ENCODE data around the gene SLC26A11. TPM values are rescaled to one million over a fixed set of nuclear protein-coding genes. Genes with fewer than 3 reads are reported as not detected.
"Not testable (repeated sequence)": the region's sequence is repeated elsewhere in the genome, so short reads cannot be mapped to it uniquely, and the experiment has no call there.

Gene SLC26A11
- polyA plus RNA-seq, 1 donor: 11.0 TPM

DNA sequence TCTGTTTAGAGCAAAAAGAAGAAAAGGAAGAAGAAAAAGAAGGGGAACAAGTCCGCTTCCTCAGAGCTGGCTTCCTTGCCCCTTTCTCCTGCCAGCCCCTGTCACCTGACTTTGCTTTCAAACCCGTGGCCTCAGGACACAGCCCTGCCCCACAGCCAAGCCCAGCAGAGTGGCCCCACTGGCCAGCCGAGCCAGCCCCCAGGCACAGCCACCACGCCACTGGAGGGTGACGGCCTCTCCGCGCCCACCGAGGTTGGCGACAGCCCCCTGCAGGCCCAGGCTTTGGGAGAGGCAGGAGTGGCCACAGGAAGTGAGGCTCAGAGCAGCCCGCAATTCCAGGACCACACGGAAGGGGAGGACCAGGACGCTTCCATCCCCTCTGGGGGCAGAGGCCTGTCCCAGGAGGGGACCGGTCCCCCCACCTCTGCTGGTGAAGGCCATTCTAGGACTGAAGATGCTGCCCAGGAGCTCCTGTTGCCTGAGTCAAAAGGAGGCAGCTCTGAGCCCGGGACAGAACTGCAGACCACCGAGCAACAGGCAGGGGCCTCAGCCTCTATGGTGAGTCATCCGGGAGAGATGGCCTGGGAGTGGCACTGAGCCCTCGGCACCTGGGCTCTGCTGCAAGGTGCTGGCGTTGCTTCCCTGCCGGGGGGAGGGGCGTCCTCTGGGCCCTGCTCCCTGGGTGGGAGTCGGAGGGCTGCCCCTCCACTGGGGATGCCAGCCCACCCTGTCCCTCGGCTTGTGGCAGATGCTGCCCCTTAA lies 67.8 kb downstream of the SLC26A11 start:
- DNase-seq: no peak

DNA sequence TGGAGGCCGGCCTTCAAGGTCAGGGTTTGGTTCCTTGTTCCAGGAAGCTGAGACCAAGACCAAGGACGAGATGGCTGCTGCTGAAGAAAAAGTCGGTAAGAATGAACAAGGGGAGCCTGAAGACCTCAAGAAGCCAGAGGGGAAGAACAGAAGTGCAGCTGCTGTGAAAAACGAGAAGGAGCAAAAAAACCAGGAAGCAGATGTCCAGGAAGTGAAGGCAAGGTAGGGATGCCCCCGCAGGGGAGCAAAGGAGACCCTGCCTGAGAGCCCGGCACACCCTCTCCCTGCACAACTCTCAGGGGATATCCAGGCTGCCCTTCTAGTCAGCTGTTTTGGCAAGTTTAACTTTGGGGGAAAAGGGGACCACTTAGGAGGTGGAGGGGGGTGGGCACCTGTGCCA lies 69.4 kb downstream of the SLC26A11 start:
- DNase-seq: no peak

DNA sequence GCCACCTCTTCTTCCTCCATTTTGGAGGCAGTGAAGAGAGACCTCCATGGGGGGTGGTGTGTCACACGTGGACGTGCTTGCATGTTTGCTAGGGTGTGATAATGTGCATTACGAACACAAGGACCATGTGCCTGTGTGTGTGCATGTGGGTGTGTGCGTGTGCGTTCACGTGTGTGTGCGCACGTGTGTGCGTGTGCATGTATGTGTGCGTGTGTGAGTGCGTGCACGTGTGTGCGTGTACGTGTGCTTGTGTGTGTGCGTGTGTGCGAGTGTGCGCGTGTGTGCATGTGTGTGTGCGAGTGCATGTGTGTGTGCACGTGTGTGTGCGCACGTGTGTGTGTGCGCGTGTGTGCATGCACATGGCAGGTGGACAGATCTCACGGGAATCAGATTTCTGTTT lies 69.9 kb downstream of the SLC26A11 start:
- DNase-seq: no peak

DNA sequence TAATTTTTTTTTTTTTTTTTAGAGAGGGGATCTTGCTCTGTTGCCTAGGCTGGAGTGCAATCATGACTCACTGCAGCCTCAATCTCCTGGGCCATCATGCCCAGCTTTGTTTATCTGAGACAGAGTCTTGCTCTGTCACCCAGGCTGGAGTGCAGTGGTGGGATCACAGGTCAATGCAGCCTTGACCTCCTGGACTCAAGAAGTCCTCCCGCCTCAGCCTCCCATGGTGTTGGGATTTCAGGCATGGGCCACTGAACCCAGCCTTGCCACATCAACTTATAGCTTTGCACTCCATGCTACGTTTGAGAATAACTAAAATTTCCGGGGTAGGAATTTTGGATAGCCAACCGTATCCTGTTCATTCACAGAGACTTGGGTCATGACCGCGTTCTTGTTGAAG lies 71.0 kb downstream of the SLC26A11 start:
- no peak for DNase-seq

DNA sequence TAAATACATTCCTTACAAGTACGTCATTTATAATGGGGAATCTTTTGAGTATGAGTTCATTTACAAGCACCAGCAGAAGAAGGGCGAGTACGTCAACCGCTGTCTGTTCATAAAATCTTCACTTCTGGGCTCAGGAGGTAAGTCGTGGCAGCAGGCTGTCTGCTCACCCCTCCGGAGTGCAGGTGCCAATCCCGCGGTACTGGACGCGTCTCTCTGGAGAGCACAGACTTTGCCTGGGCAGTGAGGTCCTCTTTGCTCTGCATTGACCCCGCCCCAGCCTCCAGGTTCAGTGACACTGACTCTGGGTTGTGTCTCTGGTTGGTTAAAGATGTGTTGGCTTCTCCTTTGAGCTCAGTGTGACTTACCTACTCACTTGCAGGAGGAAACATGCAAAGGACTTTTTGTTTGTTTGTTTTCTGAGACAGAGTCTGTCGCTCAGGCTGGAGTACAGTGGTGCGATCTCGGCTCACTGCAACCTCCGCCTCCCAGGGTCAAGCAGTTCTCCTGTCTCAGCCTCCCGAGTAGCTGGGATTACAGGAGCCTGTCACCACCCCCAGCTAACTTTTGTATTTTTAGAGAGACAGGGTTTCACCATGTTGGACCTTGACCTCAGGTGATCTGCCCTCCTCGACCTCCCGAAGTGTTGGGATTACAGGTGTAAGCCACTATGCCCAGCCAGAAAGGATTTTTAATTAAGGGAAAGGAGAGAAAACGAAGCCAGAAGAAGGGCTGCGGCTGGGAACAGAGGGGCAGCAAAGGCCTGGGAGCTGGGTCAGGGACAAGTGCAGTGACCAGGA lies 71.7 kb downstream of the SLC26A11 start:
- no peak for DNase-seq

DNA sequence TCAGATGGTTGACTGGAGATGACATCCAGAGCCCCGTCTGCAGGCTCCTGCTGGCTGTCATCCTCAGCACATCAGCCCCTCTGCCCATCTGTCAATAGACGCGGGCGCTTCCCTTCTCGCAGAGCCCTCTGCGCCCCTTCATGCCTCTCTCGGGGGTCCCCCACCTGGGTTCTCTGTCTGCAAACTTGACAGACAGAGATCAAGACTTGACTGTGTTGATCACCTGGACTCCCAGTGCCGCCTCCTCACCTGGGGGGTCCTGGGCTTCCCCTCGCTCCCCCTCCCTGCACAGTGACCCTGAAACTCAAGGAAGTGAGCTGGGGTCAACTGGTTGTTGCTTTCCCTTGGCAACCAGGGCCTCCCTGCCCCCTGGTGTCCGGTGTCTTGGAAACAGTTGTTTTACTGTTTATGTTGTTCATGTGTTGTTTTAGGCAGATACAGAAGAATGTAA lies 72.3 kb downstream of the SLC26A11 start:
- no peak for DNase-seq

DNA sequence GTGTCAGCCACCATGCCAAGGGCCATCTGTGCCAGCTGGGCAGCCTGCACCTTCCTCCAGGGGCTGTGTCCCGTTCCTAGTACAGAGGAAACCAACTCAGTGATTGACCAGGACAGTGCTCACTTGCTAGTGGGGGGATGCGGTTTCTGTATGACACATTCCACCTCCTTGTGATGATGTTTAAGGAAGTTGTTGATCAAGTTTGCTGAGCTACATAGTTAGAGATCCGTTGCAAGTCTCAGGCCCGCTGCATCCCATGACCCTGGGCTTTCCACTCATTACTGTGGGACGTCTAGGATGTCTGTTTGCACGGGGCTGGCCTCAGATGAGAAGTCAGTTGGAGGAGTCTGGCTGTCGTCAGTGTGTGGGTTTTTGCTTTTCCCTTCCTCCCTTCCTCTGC lies 74.0 kb downstream of the SLC26A11 start:
- DNase-seq: peak; percentile 27

DNA sequence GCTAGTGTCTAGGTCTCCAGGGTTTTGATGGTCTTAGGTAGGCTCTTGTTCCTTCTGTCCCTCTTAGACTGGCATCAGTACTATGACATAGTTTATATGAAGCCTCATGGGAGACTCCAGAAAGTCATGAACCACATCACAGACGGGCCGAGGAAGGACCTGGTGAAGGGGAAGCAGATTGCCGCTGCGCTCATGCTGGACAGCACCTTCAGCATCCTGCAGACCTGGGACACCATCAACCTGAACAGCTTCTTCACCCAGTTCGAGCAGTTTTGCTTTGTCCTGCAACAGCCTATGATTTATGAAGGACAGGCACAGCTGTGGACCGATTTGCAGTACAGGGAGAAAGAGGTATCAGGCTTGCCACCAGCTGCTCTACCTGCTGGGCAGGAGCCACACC lies 74.4 kb downstream of the SLC26A11 start:
- DNase-seq: no peak

DNA sequence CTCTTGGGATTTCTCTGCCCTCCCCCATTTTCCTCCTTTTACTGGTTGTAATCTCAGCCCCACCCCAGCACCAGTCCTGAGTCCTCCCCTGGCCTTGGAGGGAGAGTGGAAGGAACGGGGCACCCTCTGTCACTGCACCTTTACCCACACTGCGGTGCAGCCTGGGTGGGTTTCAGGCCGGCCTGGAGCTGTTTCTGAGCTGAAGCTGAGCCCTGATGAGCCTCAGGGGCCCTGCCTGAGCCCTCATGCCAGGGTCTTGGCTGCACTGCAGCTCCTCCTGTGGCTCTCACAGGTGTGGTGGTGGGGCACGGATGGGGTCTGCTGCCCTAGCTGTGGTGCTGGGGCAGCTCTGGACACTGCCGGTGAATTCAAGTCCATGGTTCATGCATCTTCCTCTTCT lies 74.9 kb downstream of the SLC26A11 start:
- no peak for DNase-seq

DNA sequence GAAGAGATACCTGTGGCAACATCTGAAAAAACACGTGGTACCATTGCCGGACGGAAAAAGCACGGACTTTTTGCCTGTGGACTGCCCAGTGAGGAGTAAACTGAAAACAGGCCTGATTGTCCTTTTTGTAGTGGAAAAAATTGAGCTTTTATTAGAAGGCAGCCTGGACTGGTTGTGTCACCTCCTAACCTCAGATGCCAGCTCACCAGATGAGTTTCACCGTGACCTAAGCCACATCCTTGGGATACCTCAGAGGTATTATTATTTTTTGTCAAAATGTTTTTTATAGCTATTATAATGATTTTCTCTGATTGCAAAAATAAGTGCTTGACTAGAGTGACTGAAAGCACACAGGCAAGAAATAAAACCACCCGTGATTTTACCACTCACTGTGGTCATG lies 75.3 kb downstream of the SLC26A11 start:
- no peak for DNase-seq

DNA sequence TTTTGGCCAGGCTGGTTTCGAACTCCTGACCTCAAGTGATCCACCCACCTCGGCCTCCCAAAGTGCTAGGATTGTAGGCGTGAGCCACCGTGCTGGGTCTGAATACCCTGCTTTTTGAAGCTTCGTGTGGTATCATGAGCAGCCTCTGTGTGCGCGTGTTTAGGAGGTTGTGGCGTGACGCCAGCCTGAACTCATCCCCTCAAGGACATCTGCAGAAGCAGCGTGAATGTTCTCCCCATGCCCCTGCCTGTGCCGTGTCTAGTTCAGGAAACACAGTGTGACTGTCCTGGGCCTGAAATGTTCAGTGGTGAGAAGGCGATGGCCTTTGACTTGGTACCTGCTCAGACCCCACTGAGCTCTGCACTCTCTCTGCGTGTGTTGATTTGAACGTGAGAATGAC lies 76.0 kb downstream of the SLC26A11 start:
- no peak for DNase-seq

DNA sequence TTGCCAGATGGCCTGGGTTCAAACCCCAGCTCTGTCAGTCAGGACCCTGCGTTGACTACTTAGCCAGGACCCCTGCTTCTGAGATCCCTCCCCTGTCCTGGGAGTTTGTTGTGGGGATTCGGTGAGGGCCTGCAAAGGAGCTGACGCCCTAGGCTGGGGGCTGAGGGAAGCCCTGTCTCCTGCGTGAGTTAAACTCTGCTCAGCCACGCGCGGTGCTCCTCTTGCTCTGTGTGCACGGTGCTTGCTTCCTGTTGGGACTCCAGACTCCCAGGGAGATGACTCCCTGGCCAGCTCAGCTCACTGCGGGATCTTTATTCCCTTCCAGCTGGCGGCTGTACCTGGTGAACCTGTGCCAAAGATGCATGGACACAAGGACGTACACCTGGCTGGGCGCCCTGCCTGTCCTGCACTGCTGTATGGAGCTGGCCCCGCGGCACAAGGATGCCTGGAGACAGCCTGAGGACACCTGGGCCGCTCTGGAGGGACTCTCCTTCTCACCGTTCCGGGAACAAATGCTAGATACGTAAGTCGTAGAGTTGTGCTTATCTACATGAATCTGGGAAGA lies 77.9 kb downstream of the SLC26A11 start:
- no peak for DNase-seq

DNA sequence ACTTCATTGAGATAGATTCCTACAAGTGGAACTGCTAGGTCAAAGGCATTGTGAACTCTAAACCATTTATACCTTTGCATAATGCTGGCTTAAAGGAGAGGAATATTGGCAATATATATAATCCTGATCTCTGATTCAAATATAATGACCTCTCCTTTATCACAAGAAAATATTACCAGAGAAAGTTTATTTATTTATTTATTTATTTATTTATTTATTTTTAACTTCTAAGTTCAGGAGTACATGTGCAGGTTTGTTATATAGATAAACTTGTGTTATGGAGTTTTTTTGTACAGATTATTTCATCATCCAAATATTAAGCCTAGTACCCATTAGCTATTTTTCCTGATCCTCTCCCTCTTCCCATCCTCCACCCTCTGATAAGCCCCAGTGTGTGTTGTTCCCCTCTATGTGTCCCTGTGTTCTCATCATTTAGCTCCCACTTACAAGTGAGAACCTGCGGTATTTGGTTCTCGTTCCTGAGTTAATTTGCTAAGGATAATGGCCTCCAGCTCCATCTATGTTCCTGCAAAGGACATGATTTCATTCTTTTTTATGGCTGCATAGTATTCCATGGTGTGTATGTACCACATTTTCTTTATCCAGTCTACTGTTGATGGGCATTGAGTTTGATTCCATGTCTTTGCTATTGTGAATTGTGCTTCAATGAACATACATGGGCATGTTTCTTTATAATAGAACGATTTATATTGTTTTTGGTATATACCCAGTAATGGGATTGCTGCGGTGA lies 79.3 kb downstream of the SLC26A11 start:
- DNase-seq: not testable (repeated sequence)

DNA sequence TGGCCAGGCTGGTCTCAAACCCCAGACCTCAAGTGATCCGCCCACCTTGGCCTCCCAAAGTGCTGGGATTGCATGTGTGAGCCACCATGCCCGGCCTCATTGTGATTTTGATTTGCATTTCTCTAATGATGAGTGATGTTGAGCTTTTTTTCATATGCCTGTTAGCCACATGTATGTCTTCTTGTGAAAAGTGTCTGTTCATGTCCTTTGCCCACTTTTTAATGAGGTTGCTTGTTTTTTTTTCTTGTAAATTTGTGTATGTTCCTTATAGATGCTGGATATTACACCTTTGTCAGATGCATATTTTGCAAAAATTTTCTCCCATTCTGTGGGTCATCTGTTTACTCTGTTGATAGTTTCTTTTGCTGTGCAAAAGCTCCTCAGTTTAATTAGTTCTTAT lies 80.5 kb downstream of the SLC26A11 start:
- not testable (repeated sequence) for DNase-seq

Other genes starting within 250 kb of the SLC26A11 start
- gene TBC1D16, start 184.6 kb upstream of the SLC26A11 start, polyA plus RNA-seq (ENCODE audit: insufficient read length): 37.2 TPM
- gene CCDC40, start 183.8 kb upstream of the SLC26A11 start, polyA plus RNA-seq (ENCODE audit: insufficient read length): 7.2 TPM
- gene GAA, start 118.8 kb upstream of the SLC26A11 start, polyA plus RNA-seq (ENCODE audit: insufficient read length): 38.6 TPM
- 75.8 TPM for gene EIF4A3, start 73.3 kb upstream of the SLC26A11 start, polyA plus RNA-seq (ENCODE audit: insufficient read length)
- 1.1 TPM for gene CARD14, start 50.4 kb upstream of the SLC26A11 start, polyA plus RNA-seq (ENCODE audit: insufficient read length)
- 24.6 TPM for gene SGSH, start 94 bp upstream of the SLC26A11 start, polyA plus RNA-seq (ENCODE audit: insufficient read length)
- 40.0 TPM for gene RNF213, start 40.4 kb downstream of the SLC26A11 start, polyA plus RNA-seq (ENCODE audit: insufficient read length)
- gene ENDOV, start 194.7 kb downstream of the SLC26A11 start, polyA plus RNA-seq (ENCODE audit: insufficient read length): 23.3 TPM

Data from hindlimb muscle (tissue), 1 donor.